Measurements from ENCODE around the gene SLC12A1. TPM values are rescaled to one million over a fixed set of nuclear protein-coding genes. Genes with fewer than 3 reads are reported as not detected.

Gene SLC12A1
- total and polyA plus RNA-seq, 2 of the 8 experiments (the other 6 are each of a cell fraction or from before 2014, with no cell fraction given): 0.63 to 1.0 TPM

GRCh38 chr15:48242015-48242414 is 35.9 kb downstream of the SLC12A1 start (continued):
- TF ChIP-seq TBP (IDR thresholded peaks at IDR 0.05; ENCODE audit: low read depth, low read length) (no peak), TEAD4 (IDR thresholded peaks at IDR 0.05; ENCODE audit: low read depth, low read length) (no peak), RBBP5 (IDR thresholded peaks at IDR 0.05; ENCODE audit: borderline replicate concordance, low read depth, low read length) (no peak), POLR2AphosphoS5 (IDR thresholded peaks at IDR 0.05; ENCODE audit: low read depth, low read length) (no peak), E2F6 (IDR thresholded peaks at IDR 0.05) (no peak), HDAC2 (IDR thresholded peaks at IDR 0.05; ENCODE audit: borderline replicate concordance in 1 of 2, low read depth in 2 of 2, low read length in 2 of 2) (no peak), SIN3A (conservative IDR thresholded peaks at IDR 0.05 in 1 of 2, IDR thresholded peaks at IDR 0.05 in 1 of 2; ENCODE audit: low read depth in 1 of 2, low read length in 2 of 2) (no peak)
- TF ChIP-seq, protein P1, sequence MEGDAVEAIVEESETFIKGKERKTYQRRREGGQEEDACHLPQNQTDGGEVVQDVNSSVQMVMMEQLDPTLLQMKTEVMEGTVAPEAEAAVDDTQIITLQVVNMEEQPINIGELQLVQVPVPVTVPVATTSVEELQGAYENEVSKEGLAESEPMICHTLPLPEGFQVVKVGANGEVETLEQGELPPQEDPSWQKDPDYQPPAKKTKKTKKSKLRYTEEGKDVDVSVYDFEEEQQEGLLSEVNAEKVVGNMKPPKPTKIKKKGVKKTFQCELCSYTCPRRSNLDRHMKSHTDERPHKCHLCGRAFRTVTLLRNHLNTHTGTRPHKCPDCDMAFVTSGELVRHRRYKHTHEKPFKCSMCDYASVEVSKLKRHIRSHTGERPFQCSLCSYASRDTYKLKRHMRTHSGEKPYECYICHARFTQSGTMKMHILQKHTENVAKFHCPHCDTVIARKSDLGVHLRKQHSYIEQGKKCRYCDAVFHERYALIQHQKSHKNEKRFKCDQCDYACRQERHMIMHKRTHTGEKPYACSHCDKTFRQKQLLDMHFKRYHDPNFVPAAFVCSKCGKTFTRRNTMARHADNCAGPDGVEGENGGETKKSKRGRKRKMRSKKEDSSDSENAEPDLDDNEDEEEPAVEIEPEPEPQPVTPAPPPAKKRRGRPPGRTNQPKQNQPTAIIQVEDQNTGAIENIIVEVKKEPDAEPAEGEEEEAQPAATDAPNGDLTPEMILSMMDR (IDR thresholded peaks at IDR 0.05; ENCODE audit: control extremely low read depth in 1 of 3, insufficient read depth in 1 of 3, low read depth in 1 of 3, low read length in 3 of 3): no peak

Measured in H1 (cell line).